Mesendoderm (in vitro differentiated cells): Measurements from ENCODE around the gene ADAMTSL1.
A peak's percentile ranks its signal among the peaks of the same experiment; 100 is the strongest.

ENCODE experiments used
- DNase-seq: peaks from one replicate; pipeline ENCODE4 v3.0.0; 2013
- H2AK5ac ChIP-seq: 2 replicates; pipeline ENCODE4 v1.6.1; 2013; ENCODE audit warnings: low read length, inconsistent platforms
- H2BK120ac ChIP-seq: 2 replicates; pipeline ENCODE4 v1.6.1; 2013; ENCODE audit warnings: low read depth, mild to moderate bottlenecking, low read length, moderate library complexity, mixed read lengths
- H2BK15ac ChIP-seq: replicated peaks from 2 replicates; pipeline ENCODE4 v1.6.1; 2013; ENCODE audit warnings: low read depth, mild to moderate bottlenecking, moderate library complexity
- H2BK5ac ChIP-seq: 2 replicates; pipeline ENCODE4 v1.6.1; 2013; ENCODE audit warnings: low read length, inconsistent platforms
- H3K18ac ChIP-seq: 2 replicates; pipeline ENCODE4 v1.6.1; 2013; ENCODE audit warnings: mild to moderate bottlenecking, low read length, mixed read lengths
- H3K23ac ChIP-seq: one replicate; pipeline ENCODE4 v1.6.1; 2013; ENCODE audit warnings: low read length
- H3K27ac ChIP-seq: 2 replicates; pipeline ENCODE4 v1.5.1; 2013; ENCODE audit warnings: low read depth, mild to moderate bottlenecking, inconsistent platforms, low read length, moderate library complexity
- H3K27me3 ChIP-seq: 2 replicates; pipeline ENCODE4 v1.6.1; 2013; ENCODE audit warnings: low read length, control low read depth, mild to moderate bottlenecking, inconsistent platforms; ENCODE audit not compliant: insufficient read depth, poor library complexity
- H3K36me3 ChIP-seq: 2 replicates; pipeline ENCODE4 v1.6.1; 2013; ENCODE audit warnings: low read length, inconsistent platforms; ENCODE audit not compliant: control insufficient read depth, insufficient read depth
- H3K4ac ChIP-seq: one replicate; pipeline ENCODE4 v1.6.1; 2013; ENCODE audit warnings: low read depth, mild to moderate bottlenecking, low read length, moderate library complexity
- H3K4me1 ChIP-seq: 2 replicates; pipeline ENCODE4 v1.6.1; 2013; ENCODE audit warnings: low read depth, low read length, inconsistent platforms; ENCODE audit not compliant: control insufficient read depth
- H3K4me2 ChIP-seq: 2 replicates; pipeline ENCODE4 v1.6.1; 2013; ENCODE audit warnings: low read length
- H3K4me3 ChIP-seq: 2 replicates; pipeline ENCODE4 v1.5.1; 2013; ENCODE audit warnings: mild to moderate bottlenecking, low read length
- H3K56ac ChIP-seq: one replicate; pipeline ENCODE4 v1.6.1; 2013; ENCODE audit warnings: low read length
- H3K79me1 ChIP-seq: 2 replicates; pipeline ENCODE4 v1.6.1; 2013; ENCODE audit warnings: low read length, inconsistent platforms
- H3K79me2 ChIP-seq: 2 replicates; pipeline ENCODE4 v1.6.1; 2013; ENCODE audit warnings: mild to moderate bottlenecking, low read length; ENCODE audit not compliant: control insufficient read depth, insufficient read depth
- H3K9ac ChIP-seq: 2 replicates; pipeline ENCODE4 v1.6.1; 2013; ENCODE audit warnings: low read length, inconsistent platforms
- H4K5ac ChIP-seq: one replicate; pipeline ENCODE4 v1.6.1; 2013; ENCODE audit warnings: low read length
- H4K8ac ChIP-seq: one replicate; pipeline ENCODE4 v1.6.1; 2013; ENCODE audit warnings: low read depth, mild to moderate bottlenecking, control low read depth, low read length, moderate library complexity
- WGBS: extraction: QIAGEN DNeasy Blood & Tissue Kit; methylation state at CpG from one replicate; pipeline ENCODE4 v1.1.7; 2013; ENCODE audit warnings: low lambda C conversion rate, missing lambda C conversion rate; ENCODE audit not compliant: insufficient coverage; ENCODE audit errors: extremely low coverage; 5-methylcytosine and 5-hydroxymethylcytosine counted together

Gene ADAMTSL1

DNA sequence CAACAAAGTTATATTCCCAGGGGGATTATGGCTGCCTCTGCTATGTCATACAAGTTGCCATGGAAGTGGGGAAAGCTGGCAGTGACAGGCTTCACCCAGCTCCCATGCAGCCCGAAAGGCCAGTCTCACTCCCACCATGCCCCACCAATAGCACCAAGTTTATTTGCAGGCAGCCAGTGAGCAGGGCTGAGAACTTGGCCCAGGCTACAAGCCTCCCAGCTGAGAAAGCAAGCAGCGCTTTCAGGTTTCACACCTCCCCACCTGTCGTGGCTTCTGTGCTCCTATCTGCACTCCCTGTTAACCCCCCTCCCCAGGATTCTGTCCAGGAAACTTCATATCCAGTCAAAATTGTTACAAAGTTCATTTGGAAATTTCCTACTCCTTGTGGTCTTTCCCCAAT, 404.0 kb downstream of the ADAMTSL1 start:
- H4K5ac ChIP-seq = no peak overlapping the region
- H3K4ac ChIP-seq = no peak overlapping the region
- H2BK120ac ChIP-seq = no peak overlapping the region
- no peak overlapping the region for H3K56ac ChIP-seq
- no peak overlapping the region for H3K4me3 ChIP-seq
- no peak overlapping the region for H3K18ac ChIP-seq
- H2BK5ac ChIP-seq = no peak overlapping the region
- no peak overlapping the region for H4K8ac ChIP-seq
- no peak overlapping the region for H3K9ac ChIP-seq
- DNase-seq = no peak
- H2AK5ac ChIP-seq = no peak overlapping the region
- H3K27me3 ChIP-seq = no peaks in the 10 kb centered on the region
- H2BK15ac ChIP-seq = no peak overlapping the region
- no CpG with 5 or more reads among the region's 3 CpGs for WGBS
- H3K4me1 ChIP-seq = no peaks in the 10 kb centered on the region
- no peak overlapping the region for H3K4me2 ChIP-seq
- no peaks in the 10 kb centered on the region for H3K79me2 ChIP-seq
- H3K23ac ChIP-seq = no peak overlapping the region
- no peaks in the 10 kb centered on the region for H3K36me3 ChIP-seq
- H3K27ac ChIP-seq = no peak overlapping the region
- H3K79me1 ChIP-seq = no peaks in the 10 kb centered on the region

- Histone ChIP-seq H3K56ac (no peak overlapping the region), H3K4me1 (no peaks in the 10 kb centered on the region), H2BK5ac (no peak overlapping the region), H4K8ac (no peak overlapping the region), H3K23ac (no peak overlapping the region), H3K79me1 (no peaks in the 10 kb centered on the region), H3K27ac (no peak overlapping the region), H3K4me2 (no peak overlapping the region), H3K27me3 (no peaks in the 10 kb centered on the region), H4K5ac (no peak overlapping the region), H3K36me3 (no peaks in the 10 kb centered on the region), H3K9ac (no peak overlapping the region), H3K18ac (no peak overlapping the region), H3K4me3 (no peak overlapping the region), H2AK5ac (no peak overlapping the region), H2BK15ac (no peak overlapping the region), H3K4ac (no peak overlapping the region), H2BK120ac (no peak overlapping the region), H3K79me2 (no peaks in the 10 kb centered on the region)
- WGBS = no CpG with 5 or more reads among the region's 2 CpGs
- DNase-seq = no peak
These were observed 407.8 kb downstream of the ADAMTSL1 start for GRCh38 chr9:18881758-18882157.

GRCh38 chr9:18887546-18887945, 413.6 kb downstream of the ADAMTSL1 start:
- Histone ChIP-seq H2BK5ac (no peak overlapping the region), H3K56ac (no peak overlapping the region), H3K18ac (no peak overlapping the region), H3K27me3 (no peaks in the 10 kb centered on the region), H3K36me3 (no peaks in the 10 kb centered on the region), H3K4ac (no peak overlapping the region), H4K5ac (no peak overlapping the region), H3K4me3 (no peak overlapping the region), H4K8ac (no peak overlapping the region), H3K4me1 (no peaks in the 10 kb centered on the region), H3K79me1 (no peaks in the 10 kb centered on the region), H3K4me2 (no peak overlapping the region), H3K79me2 (no peaks in the 10 kb centered on the region), H3K27ac (no peak overlapping the region), H2AK5ac (no peak overlapping the region), H3K23ac (no peak overlapping the region), H2BK15ac (no peak overlapping the region), H3K9ac (no peak overlapping the region), H2BK120ac (no peak overlapping the region)
- no peak for DNase-seq
- WGBS = no CpG with 5 or more reads among the region's 1 CpG

- no peaks in the 10 kb centered on the region for H3K79me1 ChIP-seq
- H2BK15ac ChIP-seq = no peak overlapping the region
- no peaks in the 10 kb centered on the region for H3K27me3 ChIP-seq
- H2BK120ac ChIP-seq = no peak overlapping the region
- DNase-seq = no peak
- H4K5ac ChIP-seq = no peak overlapping the region
- H4K8ac ChIP-seq = no peak overlapping the region
- no peak overlapping the region for H3K4me2 ChIP-seq
- no peak overlapping the region for H3K23ac ChIP-seq
- H3K18ac ChIP-seq = no peak overlapping the region
- H3K27ac ChIP-seq = no peak overlapping the region
- H3K4me1 ChIP-seq = no peaks in the 10 kb centered on the region
- no peak overlapping the region for H3K56ac ChIP-seq
- H2AK5ac ChIP-seq = no peak overlapping the region
- no peak overlapping the region for H2BK5ac ChIP-seq
- no peak overlapping the region for H3K4me3 ChIP-seq
- H3K9ac ChIP-seq = no peak overlapping the region
- H3K4ac ChIP-seq = no peak overlapping the region
- no CpG with 5 or more reads among the region's 1 CpG for WGBS
- H3K79me2 ChIP-seq = no peaks in the 10 kb centered on the region
- H3K36me3 ChIP-seq = no peaks in the 10 kb centered on the region
These were observed 414.3 kb downstream of the ADAMTSL1 start for GRCh38 chr9:18888290-18888689.

DNA sequence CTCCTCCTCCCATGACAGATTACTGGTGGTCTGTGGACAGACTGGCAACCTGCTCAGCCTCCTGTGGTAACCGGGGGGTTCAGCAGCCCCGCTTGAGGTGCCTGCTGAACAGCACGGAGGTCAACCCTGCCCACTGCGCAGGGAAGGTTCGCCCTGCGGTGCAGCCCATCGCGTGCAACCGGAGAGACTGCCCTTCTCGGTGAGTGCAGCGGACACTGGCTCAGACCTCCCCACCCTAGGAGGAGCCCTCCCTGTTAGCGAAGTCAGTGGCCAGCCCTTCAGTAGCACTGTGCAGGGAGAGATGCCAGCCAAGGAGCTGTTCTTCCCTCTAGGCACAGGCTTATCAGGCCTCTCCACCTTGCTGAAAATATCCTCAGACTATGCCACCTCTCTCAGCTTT, 415.6 kb downstream of the ADAMTSL1 start:
- WGBS = no CpG with 5 or more reads among the region's 12 CpGs
- no peak for DNase-seq

DNA sequence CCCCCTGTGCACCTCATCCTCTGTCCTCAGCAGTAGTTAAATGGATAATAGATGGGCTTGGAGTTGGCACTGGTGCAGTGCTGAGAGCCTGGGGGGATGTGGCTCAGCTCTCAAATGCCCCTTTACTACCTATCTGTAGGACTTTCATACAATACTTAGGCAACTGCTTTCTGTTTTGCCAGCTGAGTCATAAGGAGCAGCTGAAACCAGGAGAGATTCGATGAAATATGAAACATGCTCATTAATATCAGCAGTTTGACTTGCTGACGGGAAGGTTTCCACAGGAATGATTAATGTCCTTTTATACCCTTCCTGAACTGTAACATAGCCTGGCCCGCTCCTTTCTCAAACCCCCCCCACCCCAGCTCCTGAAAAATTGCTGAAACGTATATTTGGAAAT, 416.4 kb downstream of the ADAMTSL1 start:
- no peaks in the 10 kb centered on the region for H3K79me1 ChIP-seq
- H3K27ac ChIP-seq = no peak overlapping the region
- no peak overlapping the region for H4K8ac ChIP-seq
- no peak overlapping the region for H3K4me3 ChIP-seq
- WGBS = no CpG with 5 or more reads among the region's 4 CpGs
- H3K36me3 ChIP-seq = no peaks in the 10 kb centered on the region
- H4K5ac ChIP-seq = no peak overlapping the region
- H2AK5ac ChIP-seq = no peak overlapping the region
- no peak overlapping the region for H3K4ac ChIP-seq
- H3K23ac ChIP-seq = no peak overlapping the region
- no peaks in the 10 kb centered on the region for H3K27me3 ChIP-seq
- no peak overlapping the region for H2BK5ac ChIP-seq
- DNase-seq = no peak
- no peaks in the 10 kb centered on the region for H3K4me1 ChIP-seq
- H2BK15ac ChIP-seq = no peak overlapping the region
- no peaks in the 10 kb centered on the region for H3K79me2 ChIP-seq
- H3K4me2 ChIP-seq = no peak overlapping the region
- no peak overlapping the region for H3K56ac ChIP-seq
- no peak overlapping the region for H2BK120ac ChIP-seq
- H3K18ac ChIP-seq = no peak overlapping the region
- no peak overlapping the region for H3K9ac ChIP-seq

More for the DNA sequence above, 415.6 kb downstream of the ADAMTSL1 start:
- no peaks in the 10 kb centered on the region for H3K79me1 ChIP-seq
- no peak overlapping the region for H4K5ac ChIP-seq
- no peak overlapping the region for H3K18ac ChIP-seq
- no peak overlapping the region for H3K27ac ChIP-seq
- no peaks in the 10 kb centered on the region for H3K36me3 ChIP-seq
- no peak overlapping the region for H3K4ac ChIP-seq
- H2BK120ac ChIP-seq = no peak overlapping the region
- no peak overlapping the region for H2AK5ac ChIP-seq
- no peak overlapping the region for H3K56ac ChIP-seq
- no peaks in the 10 kb centered on the region for H3K79me2 ChIP-seq
- no peak overlapping the region for H3K9ac ChIP-seq
- H4K8ac ChIP-seq = no peak overlapping the region
- no peak overlapping the region for H2BK15ac ChIP-seq
- H3K4me2 ChIP-seq = no peak overlapping the region
- peak overlapping the region; percentile 35 for H3K23ac ChIP-seq
- no peak overlapping the region for H3K4me3 ChIP-seq
- no peak overlapping the region for H2BK5ac ChIP-seq
- H3K27me3 ChIP-seq = no peaks in the 10 kb centered on the region
- no peaks in the 10 kb centered on the region for H3K4me1 ChIP-seq
